ENCODE data around the gene HSF5.
"Not testable (repeated sequence)": the region's sequence is repeated elsewhere in the genome, so short reads cannot be mapped to it uniquely, and the experiment has no call there.

The HSF5 gene

GRCh38 chr17:58481798-58482197, 6.4 kb downstream of the HSF5 start:
- not testable (repeated sequence) for DNase-seq (ENCODE audit: low read depth in 2 of 2)

- DNase-seq (ENCODE audit: low read depth in 2 of 2) = no peak
Measured at GRCh38 chr17:58480090-58480489, 8.1 kb downstream of the HSF5 start.

DNA sequence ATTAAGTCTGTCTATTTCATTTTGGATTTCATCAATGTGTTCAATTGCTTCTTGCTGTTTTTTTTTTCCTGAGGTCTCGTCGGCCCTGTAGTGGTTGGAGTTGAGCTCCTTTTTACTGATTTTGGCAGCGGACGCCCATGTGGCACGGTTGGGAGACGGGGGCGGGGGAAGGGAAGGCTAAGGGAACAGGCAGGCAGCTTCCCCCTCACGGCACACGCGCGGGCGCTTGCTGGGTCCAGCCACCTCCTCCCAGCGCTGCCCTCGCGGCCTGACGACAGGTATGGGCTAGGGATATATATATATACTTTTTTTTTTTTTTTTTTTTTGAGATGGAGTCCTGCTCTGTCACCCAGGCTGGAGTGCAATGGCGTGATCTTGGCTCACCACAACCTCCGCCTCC, 11.4 kb downstream of the HSF5 start:
- no peak for DNase-seq (ENCODE audit: low read depth in 2 of 2)

- no peak for DNase-seq (ENCODE audit: low read depth in 2 of 2)
Measured at GRCh38 chr17:58475985-58476384, 12.2 kb downstream of the HSF5 start.

GRCh38 chr17:58470356-58470755, 17.9 kb downstream of the HSF5 start:
- no peak for DNase-seq (ENCODE audit: low read depth in 2 of 2)

GRCh38 chr17:58468944-58469343, 19.3 kb downstream of the HSF5 start:
- no peak for DNase-seq (ENCODE audit: low read depth in 2 of 2)

GRCh38 chr17:58455491-58455890, 32.7 kb downstream of the HSF5 start:
- no peak for DNase-seq (ENCODE audit: low read depth in 2 of 2)

GRCh38 chr17:58452738-58453137, 35.5 kb downstream of the HSF5 start:
- DNase-seq (ENCODE audit: low read depth in 2 of 2) = no peak

GRCh38 chr17:58447039-58447975, 40.9 kb downstream of the HSF5 start:
- DNase-seq (ENCODE audit: low read depth in 2 of 2) = peak; percentile 28 to 32

- no peak for DNase-seq (ENCODE audit: low read depth in 2 of 2)
Measured at GRCh38 chr17:58446086-58446485, 42.1 kb downstream of the HSF5 start.

GRCh38 chr17:58436805-58437239, 51.4 kb downstream of the HSF5 start:
- no peak for DNase-seq (ENCODE audit: low read depth in 2 of 2)

GRCh38 chr17:58436245-58436644, 52.0 kb downstream of the HSF5 start:
- no peak for DNase-seq (ENCODE audit: low read depth in 2 of 2)

GRCh38 chr17:58432806-58433573, 55.2 kb downstream of the HSF5 start:
- DNase-seq (ENCODE audit: low read depth in 2 of 2) = no peak

GRCh38 chr17:58427807-58428206, 60.4 kb downstream of the HSF5 start:
- no peak for DNase-seq (ENCODE audit: low read depth in 2 of 2)

DNA sequence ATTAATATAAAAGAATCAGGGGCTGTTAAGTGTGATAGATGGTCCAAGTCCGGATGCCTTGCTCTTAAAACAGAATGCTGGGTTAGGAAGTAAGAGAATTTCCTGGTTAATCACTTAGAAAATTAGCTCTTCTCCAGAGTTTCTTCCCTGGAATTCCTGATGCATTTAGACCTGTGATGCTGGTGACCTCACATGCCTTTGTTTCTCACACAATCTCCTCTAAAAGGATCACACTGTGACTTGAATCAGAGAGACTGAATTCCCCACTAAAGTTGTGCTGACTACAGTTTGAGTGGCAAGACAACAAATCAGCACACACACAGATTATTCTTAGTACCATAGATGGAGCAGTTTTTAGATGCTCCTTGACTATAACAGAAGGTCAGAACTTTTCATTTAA, 66.5 kb downstream of the HSF5 start:
- no peak for DNase-seq (ENCODE audit: low read depth in 2 of 2)

DNA sequence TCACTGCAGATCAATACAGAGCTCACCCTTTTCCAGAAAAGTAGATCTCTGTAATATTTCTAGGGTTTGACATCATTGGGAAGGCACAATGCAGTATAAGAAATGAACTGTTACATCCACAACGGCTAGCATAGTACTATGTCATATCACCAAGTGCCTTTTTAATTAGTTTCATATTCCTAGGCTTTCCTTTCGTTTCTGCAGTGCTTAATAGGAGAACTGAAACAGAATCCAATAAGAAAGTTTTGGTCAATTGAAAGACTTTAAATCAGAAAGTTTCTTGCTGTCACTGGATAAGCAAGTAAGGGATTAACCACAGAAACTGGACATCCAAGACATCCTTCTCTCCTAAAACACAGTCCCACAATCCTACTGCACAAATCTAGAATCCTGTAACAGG, 67.4 kb downstream of the HSF5 start:
- no peak for DNase-seq (ENCODE audit: low read depth in 2 of 2)

- DNase-seq (ENCODE audit: low read depth in 2 of 2) = peak; percentile 80 to 86
Measured at GRCh38 chr17:58417300-58418092, 70.7 kb downstream of the HSF5 start, which contains the start of gene RNF43. TSS of gene RNF43 (minus strand) at chr17:58417534. CDS start at chr17:58415577, 1,957 bp downstream.

DNA sequence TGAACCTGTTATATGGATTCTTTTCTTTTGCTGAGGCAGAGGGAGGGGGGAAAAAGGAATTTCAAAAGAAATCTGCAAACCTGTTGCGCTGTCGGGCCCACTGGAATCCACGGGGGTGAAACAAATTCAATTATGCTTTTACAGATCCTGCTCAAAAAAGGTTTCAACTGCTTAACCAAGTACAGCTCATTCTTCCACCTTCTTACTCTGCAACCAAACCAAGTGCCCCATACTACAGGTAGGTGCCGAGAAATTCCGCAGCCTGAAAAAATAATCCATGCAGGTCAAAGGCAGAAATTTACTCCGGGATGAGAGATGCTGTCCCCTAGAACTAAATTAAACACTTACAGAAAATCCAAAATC, 71.3 kb downstream of the HSF5 start:
- DNase-seq (ENCODE audit: low read depth in 2 of 2) = no peak

DNA sequence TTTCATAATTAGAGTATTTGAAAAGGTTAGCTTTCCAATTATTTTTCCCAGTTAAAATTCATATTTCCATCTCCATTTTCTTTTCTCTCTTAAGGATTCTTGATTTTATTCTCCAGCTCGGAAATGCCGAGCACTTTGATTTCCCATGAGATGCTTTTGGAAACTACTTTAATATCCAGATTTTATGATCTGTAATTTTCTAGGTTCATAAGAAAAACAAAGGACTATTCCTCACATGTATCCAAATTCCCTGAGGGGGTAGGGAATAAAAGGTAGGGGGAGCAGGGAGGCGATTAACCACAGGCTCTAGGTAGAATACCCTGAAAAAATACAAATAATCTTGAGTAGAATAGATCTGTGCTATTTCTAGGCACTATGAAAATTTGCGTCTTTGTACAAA, 71.8 kb downstream of the HSF5 start:
- DNase-seq (ENCODE audit: low read depth in 2 of 2) = no peak

- no peak for DNase-seq (ENCODE audit: low read depth in 2 of 2)
Measured at GRCh38 chr17:58415371-58416055, 72.7 kb downstream of the HSF5 start.

GRCh38 chr17:58414596-58414997, 73.6 kb downstream of the HSF5 start:
- DNase-seq (ENCODE audit: low read depth in 2 of 2) = no peak
